Stimulated activated CD8-positive, alpha-beta memory T cell treated with anti-CD3 and anti-CD28 coated beads, Interleukin-4, amount 100 ng/mL, for 48 hours (primary cell): ENCODE data around the gene HSD11B1.
A peak's percentile ranks its signal among the peaks of the same experiment; 100 is the strongest.

Experiments
- DNase-seq: peaks from one replicate; pipeline ENCODE4 v3.0.0-alpha.2; 2020

The HSD11B1 gene

DNA sequence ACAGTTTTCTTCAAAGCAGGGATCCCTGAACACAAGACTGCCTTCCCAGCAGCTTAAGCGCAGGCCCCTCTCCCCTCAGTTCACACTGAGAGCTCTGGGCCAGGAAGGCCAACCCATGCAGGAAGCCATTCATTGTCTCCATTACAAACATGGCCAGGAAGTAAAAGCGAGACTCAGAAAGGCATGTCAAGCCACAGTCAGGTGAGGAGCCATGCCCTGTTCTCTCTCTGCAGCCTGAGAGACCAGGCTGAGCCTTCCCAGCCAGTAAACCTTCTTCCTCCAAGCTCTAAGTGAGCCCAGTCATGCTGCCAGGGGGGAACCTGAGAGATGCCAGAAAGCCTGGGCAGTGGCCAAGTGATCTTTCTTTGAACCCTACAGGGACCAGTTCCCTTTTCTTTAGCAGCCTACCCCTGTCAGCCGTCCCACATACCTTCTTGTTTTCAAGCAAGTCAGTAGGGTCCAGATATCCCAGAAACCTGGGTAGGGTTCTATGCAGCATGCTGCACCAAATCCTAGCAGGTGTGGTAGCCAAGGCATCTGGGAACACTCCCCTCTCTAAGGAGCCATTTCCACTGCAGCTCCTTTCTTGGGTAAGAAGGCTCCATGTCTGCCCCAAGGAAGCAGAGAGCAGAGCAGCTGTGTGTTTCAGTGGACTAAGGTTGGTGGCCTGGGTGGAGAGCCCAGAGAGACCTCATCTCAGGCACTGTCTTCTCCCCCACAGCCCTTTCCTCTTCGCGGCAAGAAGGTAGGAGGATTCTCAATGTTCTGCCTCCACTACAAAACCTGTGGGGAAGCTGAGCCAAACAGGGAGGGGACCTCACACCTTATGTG lies 52.2 kb downstream of the HSD11B1 start:
- peak; percentile 58 for DNase-seq

DNA sequence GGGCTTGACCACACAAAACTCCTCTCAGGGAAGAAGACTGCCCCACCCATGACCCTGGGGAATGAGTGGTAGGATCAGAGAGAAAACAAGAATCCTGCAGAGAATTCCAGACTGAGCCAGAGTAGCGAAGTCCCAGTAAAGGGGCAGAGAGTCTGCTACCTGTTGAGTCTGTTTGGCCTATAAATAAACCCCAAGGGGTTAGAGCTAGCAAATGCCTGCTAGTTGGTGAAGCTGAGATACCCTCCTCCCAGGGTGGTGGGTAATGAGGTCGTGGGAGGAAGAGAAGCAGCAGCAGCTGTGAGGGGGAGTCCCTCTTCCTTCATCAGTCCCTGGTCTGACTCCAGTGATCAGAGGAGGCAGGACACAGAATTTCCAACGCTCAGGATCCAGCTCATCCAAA lies 53.8 kb downstream of the HSD11B1 start:
- no peak for DNase-seq

DNA sequence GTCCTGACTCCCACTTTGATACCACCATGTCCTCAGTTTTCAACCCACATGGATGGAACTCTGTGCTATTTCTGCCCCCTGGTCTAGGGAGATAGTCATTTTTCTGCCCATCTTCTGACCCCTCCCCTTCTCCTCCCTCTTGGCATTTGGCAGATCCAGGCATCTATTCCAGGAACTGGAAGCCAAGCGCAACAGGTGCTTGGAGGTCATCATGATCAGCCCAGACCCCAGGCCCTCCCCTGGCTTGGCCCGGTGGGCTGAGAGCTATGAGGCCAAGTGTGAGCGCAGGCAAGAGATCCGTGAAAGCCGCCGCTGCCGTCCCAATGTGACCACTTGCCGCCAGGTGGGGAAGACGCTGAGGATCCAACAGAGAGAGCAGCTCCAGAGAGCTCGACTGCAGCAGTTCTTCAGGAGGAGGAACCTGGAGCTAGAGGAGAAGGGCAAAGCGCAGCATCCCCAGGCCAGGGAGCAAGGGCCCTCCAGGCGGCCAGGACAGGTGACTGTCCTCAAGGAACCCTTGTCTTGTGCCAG lies 55.2 kb downstream of the HSD11B1 start:
- DNase-seq = no peak

GRCh38 chr1:209761011-209761635 lies 56.5 kb downstream of the HSD11B1 start:
- no peak for DNase-seq

GRCh38 chr1:209766051-209766450 lies 61.4 kb downstream of the HSD11B1 start:
- DNase-seq = peak; percentile 34

DNA sequence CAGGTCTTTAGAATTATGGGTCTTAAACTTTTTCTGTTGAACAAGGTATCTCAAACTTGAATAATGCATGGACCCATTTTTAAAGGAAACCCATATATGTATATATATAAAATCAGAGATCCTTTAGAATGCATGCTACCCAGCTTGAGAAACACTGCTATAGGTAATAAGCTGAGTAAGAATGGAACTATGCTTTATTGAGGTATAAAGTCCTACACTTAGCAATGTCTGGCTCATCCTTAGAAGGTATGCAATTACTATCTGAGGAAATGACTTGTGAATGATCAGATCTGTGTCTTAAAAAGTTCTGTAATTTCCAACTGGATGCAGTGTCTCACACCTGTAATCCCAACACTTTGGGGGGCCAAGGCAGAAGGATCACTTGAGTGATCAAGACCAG lies 62.5 kb downstream of the HSD11B1 start:
- DNase-seq = no peak

GRCh38 chr1:209767706-209768105 lies 63.1 kb downstream of the HSD11B1 start:
- no peak for DNase-seq

GRCh38 chr1:209768354-209768774 lies 63.7 kb downstream of the HSD11B1 start:
- DNase-seq = peak; percentile 87

- peak; percentile 82 for DNase-seq
These were observed 64.7 kb downstream of the HSD11B1 start for GRCh38 chr1:209769171-209769904.

GRCh38 chr1:209769971-209770370 lies 65.3 kb downstream of the HSD11B1 start:
- no peak for DNase-seq

- DNase-seq = no peak
These were observed 66.2 kb downstream of the HSD11B1 start for GRCh38 chr1:209770636-209771415.

DNA sequence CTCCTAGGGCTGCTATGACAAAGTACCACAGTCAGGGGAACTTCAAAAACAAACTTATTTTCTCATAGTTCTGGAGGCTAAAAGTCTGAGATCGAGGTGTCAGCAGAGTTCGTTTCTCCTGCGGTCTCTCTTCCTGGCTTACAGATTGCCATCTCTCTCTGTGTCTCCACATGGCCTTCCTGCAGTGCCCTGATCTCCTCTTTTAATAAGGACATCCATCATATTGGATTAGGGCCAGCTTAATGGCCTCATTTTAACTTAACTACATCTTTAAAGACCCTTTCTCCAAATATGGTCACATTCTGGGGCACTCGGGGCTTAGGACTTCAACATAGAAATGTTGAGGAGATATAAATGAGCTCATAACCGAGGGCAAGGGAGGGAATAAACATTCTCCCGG lies 67.5 kb downstream of the HSD11B1 start:
- DNase-seq = no peak

DNA sequence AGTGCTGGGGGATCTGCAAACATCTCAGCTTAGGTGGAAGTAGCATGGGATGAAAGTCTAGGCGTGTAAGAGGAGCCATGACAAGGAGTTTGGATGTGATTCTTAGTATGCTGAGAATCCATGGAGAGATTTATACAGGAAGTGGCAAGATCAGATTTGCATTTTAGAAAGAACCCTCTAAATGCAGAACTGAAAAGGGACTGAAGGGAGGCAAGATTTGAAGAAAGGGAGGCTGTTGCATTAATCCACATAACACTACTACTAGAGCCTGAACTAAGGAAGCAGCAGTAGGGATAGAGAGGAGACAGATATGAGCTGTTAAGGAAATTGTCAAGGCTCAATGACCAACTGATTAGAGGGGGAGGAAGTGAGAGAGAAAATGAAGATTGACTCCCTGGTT lies 69.9 kb downstream of the HSD11B1 start:
- DNase-seq = no peak

- DNase-seq = no peak
These were observed 71.0 kb downstream of the HSD11B1 start for GRCh38 chr1:209775678-209776077.

- no peak for DNase-seq
These were observed 72.9 kb downstream of the HSD11B1 start for GRCh38 chr1:209777587-209777986.

- no peak for DNase-seq
These were observed 73.5 kb downstream of the HSD11B1 start for GRCh38 chr1:209778102-209778501.

- DNase-seq = no peak
These were observed 75.6 kb downstream of the HSD11B1 start for GRCh38 chr1:209780268-209780667.

- DNase-seq = no peak
These were observed 78.7 kb downstream of the HSD11B1 start for GRCh38 chr1:209783386-209783785.
